Measurements from ENCODE around the gene ABCC5. TPM values are rescaled to one million over a fixed set of nuclear protein-coding genes. Genes with fewer than 3 reads are reported as not detected.
A peak's percentile ranks its signal among the peaks of the same experiment; 100 is the strongest.

Gene ABCC5
- total RNA-seq, 1 donor: 23.3 TPM

DNA sequence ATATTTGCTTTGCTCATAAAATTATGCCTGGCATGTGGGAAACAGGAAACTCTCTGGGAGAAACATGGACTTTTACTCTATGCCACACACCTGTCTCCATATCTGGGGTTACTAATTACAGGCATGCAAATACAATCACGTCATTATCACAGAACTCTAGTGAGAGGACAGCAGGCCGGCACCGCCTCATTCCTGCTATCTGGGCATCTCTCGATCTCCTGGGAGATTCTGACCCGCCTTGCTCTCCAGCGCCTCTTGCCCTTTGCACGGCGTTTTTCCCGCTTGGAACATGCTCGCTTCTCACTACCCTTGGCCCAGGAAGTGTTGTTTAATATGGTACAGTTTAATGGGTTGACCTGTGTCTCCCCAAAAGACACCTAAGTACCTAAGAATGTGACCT is 87.6 kb downstream of the ABCC5 start:
- no peak overlapping the region for H3K4me3 ChIP-seq (ENCODE audit: low read depth, low read length)
- DNase-seq (ENCODE audit: low read depth): peak; percentile 2
- TF ChIP-seq, protein P1, sequence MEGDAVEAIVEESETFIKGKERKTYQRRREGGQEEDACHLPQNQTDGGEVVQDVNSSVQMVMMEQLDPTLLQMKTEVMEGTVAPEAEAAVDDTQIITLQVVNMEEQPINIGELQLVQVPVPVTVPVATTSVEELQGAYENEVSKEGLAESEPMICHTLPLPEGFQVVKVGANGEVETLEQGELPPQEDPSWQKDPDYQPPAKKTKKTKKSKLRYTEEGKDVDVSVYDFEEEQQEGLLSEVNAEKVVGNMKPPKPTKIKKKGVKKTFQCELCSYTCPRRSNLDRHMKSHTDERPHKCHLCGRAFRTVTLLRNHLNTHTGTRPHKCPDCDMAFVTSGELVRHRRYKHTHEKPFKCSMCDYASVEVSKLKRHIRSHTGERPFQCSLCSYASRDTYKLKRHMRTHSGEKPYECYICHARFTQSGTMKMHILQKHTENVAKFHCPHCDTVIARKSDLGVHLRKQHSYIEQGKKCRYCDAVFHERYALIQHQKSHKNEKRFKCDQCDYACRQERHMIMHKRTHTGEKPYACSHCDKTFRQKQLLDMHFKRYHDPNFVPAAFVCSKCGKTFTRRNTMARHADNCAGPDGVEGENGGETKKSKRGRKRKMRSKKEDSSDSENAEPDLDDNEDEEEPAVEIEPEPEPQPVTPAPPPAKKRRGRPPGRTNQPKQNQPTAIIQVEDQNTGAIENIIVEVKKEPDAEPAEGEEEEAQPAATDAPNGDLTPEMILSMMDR (IDR thresholded peaks at IDR 0.05; ENCODE audit: insufficient read depth, low read depth, low read length): no peak

DNA sequence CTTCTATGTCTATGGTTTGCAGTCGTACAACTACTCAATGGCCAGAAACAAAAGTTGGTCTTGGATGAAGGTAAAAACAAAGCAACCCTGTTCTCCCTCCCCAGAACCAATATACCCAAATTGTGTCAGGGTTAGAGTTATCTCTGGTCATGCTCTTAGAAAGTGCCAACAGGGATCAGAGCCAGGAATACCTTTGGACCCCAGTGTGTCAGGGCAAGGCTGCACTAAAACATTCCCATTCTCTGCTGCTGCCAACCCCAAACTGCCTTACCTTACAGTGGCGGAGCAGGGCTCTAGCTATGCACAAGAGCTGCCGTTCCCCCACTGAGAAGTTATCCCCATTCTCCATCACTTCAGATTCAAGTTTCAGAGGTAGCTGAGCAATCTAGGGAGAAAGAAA is 90.6 kb downstream of the ABCC5 start:
- no peak for DNase-seq (ENCODE audit: low read depth)
- TF ChIP-seq, protein P1 (IDR thresholded peaks at IDR 0.05; ENCODE audit: insufficient read depth, low read depth, low read length): no peak

DNA sequence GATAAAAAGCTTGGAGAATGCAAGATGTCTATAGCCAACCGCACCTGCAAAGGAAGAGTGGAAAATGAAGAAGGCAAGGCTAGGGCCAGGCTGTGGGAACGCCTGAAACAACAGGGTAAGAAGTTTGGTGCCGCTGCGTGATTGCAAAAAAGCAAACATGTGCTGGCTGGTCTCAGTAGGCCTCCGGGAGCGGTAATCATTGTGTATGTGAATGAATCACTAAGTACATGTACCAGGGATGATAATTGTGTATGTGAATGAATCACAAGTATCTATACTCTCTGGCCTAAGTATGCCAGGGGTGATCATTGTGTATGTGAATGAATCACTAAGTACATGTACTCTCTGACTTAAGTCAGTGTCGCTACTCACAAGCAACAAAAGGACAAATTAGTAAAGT is 92.7 kb downstream of the ABCC5 start:
- no peak overlapping the region for H3K4me3 ChIP-seq (ENCODE audit: low read depth, low read length)
- DNase-seq (ENCODE audit: low read depth): no peak
- TF ChIP-seq, protein P1 (IDR thresholded peaks at IDR 0.05; ENCODE audit: insufficient read depth, low read depth, low read length): no peak

More for the DNA sequence above, 90.6 kb downstream of the ABCC5 start:
- H3K4me3 ChIP-seq (ENCODE audit: low read depth, low read length): no peak overlapping the region

DNA sequence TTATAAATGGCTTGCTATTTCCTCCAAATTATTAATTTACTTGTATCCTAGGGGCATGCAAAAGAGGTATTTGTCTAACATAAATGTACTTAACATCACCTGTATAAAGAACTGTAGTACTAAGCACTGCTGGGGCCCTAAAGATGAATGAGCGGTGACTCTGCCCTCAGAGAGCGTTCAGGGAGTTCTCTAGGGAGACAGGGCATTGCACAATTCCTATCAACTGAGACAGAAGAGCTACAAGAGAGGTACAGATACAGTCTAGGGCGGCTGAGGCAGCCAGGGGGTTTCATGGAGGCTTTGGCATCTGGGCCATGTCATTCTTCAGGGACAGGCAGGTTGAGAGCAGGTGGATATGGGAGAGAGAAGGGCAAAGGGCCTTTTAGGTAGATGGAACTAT is 93.1 kb downstream of the ABCC5 start:
- no peak for DNase-seq (ENCODE audit: low read depth)
- TF ChIP-seq, protein P1 (IDR thresholded peaks at IDR 0.05; ENCODE audit: insufficient read depth, low read depth, low read length): no peak
- no peak overlapping the region for H3K4me3 ChIP-seq (ENCODE audit: low read depth, low read length)

DNA sequence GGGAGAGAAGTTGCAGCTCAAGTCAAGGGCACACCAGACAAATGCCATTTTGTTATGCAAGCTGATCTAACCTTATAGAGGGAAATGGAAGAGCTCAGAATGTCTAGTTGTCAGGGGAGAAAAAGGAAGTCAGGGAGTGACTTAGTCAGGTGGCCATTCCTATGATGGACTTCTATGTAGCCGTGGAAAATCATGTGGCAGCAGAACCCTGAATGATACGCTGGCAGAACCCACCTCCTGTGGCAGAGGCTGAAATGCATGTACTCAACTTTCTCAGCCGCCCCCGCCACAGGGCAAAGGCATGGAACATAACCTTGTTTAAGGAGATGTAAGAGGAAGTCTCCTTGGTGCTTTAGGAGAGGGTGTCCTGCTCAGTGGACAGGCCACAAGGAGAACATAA is 95.3 kb downstream of the ABCC5 start:
- no peak overlapping the region for H3K4me3 ChIP-seq (ENCODE audit: low read depth, low read length)
- TF ChIP-seq, protein P1 (IDR thresholded peaks at IDR 0.05; ENCODE audit: insufficient read depth, low read depth, low read length): no peak

DNA sequence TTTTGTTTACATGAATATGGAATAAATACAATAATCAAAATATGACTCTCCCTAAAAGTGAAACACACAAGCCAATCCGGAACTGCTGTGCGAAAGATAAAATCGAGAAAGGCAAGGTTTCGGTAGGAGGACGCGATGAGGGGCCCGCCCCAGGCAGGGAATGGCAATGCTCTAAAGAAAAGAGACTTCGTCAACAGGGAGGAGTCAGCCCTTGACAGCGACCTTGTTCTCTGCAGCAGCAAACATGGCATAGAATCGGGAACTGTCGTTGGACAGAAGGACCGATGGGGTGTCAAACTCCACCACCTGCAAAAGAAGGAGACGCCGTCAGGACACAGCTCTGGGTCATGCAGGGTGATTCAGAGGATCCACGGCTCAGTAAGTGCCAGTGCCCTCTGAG is 96.6 kb downstream of the ABCC5 start:
- H3K4me3 ChIP-seq (ENCODE audit: low read depth, low read length): no peak overlapping the region
- TF ChIP-seq, protein P1 (IDR thresholded peaks at IDR 0.05; ENCODE audit: insufficient read depth, low read depth, low read length): no peak
- DNase-seq (ENCODE audit: low read depth): no peak

More for the DNA sequence above, 95.3 kb downstream of the ABCC5 start:
- DNase-seq (ENCODE audit: low read depth): no peak

DNA sequence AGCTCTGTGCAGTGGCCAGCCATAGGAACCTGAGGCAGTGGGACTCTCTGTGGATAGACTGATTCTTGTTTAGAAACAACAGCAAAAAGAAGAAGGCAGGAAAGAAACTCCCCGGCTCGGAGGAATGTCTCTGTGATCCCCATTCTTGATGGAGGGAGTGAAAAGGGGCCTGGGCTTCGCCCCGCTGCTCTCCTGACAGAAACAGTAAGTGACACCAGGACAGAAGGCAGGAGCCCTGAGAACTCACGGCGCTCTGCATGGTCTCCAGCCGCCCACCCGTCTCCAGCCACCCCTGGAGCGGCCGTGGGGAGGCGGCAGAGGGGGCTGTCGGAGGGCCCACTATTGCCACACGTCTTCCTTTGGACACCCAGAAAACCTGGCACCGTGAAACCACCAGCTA is 97.3 kb downstream of the ABCC5 start:
- no peak overlapping the region for H3K4me3 ChIP-seq (ENCODE audit: low read depth, low read length)
- TF ChIP-seq, protein P1 (IDR thresholded peaks at IDR 0.05; ENCODE audit: insufficient read depth, low read depth, low read length): no peak
- no peak for DNase-seq (ENCODE audit: low read depth)

All from fibroblast of villous mesenchyme (primary cell).